HFF-Myc (cell line): ENCODE measurements around the gene TMEM167B.
"Not testable (repeated sequence)": the region's sequence is repeated elsewhere in the genome, so short reads cannot be mapped to it uniquely, and the experiment has no call there.

Experiments
- DNase-seq: peaks from one replicate; pipeline ENCODE4 v3.0.0-alpha.2; 2011; ENCODE audit warnings: low read depth; ENCODE audit errors: extremely low read depth
- H3K4me3 ChIP-seq: replicated peaks from 2 replicates; pipeline ENCODE4 v1.5.1; 2011; ENCODE audit warnings: low read depth, mild to moderate bottlenecking, control low read depth, low read length
- CTCF ChIP-seq: IDR thresholded peaks from 2 replicates; pipeline ENCODE4 v1.5.1; 2012; ENCODE audit warnings: mild to moderate bottlenecking, low read depth, low read length, control low read depth; ENCODE audit errors: missing control alignments

Gene TMEM167B

GRCh38 chr1:109048335-109048734, 42.2 kb upstream of the TMEM167B start:
- no peak for TF ChIP-seq CTCF
- no peak for DNase-seq
- H3K4me3 ChIP-seq = no peak overlapping the region

GRCh38 chr1:109050228-109050995, 40.2 kb upstream of the TMEM167B start:
- DNase-seq = no peak
- TF ChIP-seq CTCF = no peak
- H3K4me3 ChIP-seq = no peak overlapping the region

- not testable (repeated sequence) for DNase-seq, H3K4me3 ChIP-seq
Observed at GRCh38 chr1:109052145-109052544, 38.4 kb upstream of the TMEM167B start.

GRCh38 chr1:109056064-109056463, 34.5 kb upstream of the TMEM167B start:
- DNase-seq = no peak
- no peak overlapping the region for H3K4me3 ChIP-seq
- no peak for TF ChIP-seq CTCF

GRCh38 chr1:109059026-109059425, 31.5 kb upstream of the TMEM167B start:
- DNase-seq = no peak
- no peak for TF ChIP-seq CTCF
- no peak overlapping the region for H3K4me3 ChIP-seq

- DNase-seq = no peak
- no peak for TF ChIP-seq CTCF
- H3K4me3 ChIP-seq = no peak overlapping the region
Observed at GRCh38 chr1:109060707-109061106, 29.9 kb upstream of the TMEM167B start.

GRCh38 chr1:109061183-109061582, 29.4 kb upstream of the TMEM167B start:
- no peak for TF ChIP-seq CTCF
- no peak for DNase-seq
- H3K4me3 ChIP-seq = no peak overlapping the region
